ENCODE measurements around the gene FDX1. TPM values are rescaled to one million over a fixed set of nuclear protein-coding genes. Genes with fewer than 3 reads are reported as not detected.

FDX1 gene
- total RNA-seq, 1 experiment from 2014 or later, result 30.4 TPM

GRCh38 chr11:110447897-110448745 lies 18.4 kb downstream of the FDX1 start:
- DNase-seq, result peak; percentile 80
- H3K9ac ChIP-seq (ENCODE audit: low read length), result no peak overlapping the region
- no peaks in the 10 kb centered on the region for H3K4me1 ChIP-seq (ENCODE audit: low read length)
- H3K79me2 ChIP-seq (ENCODE audit: low read length), result peaks cover 67% of the 10 kb centered on the region
- no peaks in the 10 kb centered on the region for H3K9me2 ChIP-seq (replicated peaks; ENCODE audit: insufficient read depth, low read length)
- H4K20me1 ChIP-seq (ENCODE audit: insufficient read depth, low read depth, low read length), result no peaks in the 10 kb centered on the region
- peaks cover 8% of the 10 kb centered on the region; the same call in 1 of the 2 replicates for H3K36me3 ChIP-seq (ENCODE audit: insufficient read depth, low read length)
- no peak overlapping the region for H2AFZ ChIP-seq (ENCODE audit: low read length)
- H3K4me2 ChIP-seq (ENCODE audit: low read depth, low read length, poor library complexity, severe bottlenecking), result no peak overlapping the region
- no peaks in the 10 kb centered on the region for H3K9me3 ChIP-seq (ENCODE audit: low read length)
- no peak overlapping the region for H3K4me3 ChIP-seq (ENCODE audit: low read length)
- H3K27ac ChIP-seq (ENCODE audit: low read length), result no peak overlapping the region
- H3K27me3 ChIP-seq (ENCODE audit: low read length), result no peaks in the 10 kb centered on the region

- Histone ChIP-seq H3K36me3 (ENCODE audit: insufficient read depth, low read length) (peaks cover 8% of the 10 kb centered on the region; the same call in 1 of the 2 replicates), H3K9me2 (replicated peaks; ENCODE audit: insufficient read depth, low read length) (no peaks in the 10 kb centered on the region), H3K4me2 (ENCODE audit: low read depth, low read length, poor library complexity, severe bottlenecking) (no peak overlapping the region), H3K27ac (ENCODE audit: low read length) (no peak overlapping the region), H3K79me2 (ENCODE audit: low read length) (peaks cover 75% of the 10 kb centered on the region), H3K4me1 (ENCODE audit: low read length) (no peaks in the 10 kb centered on the region), H2AFZ (ENCODE audit: low read length) (no peak overlapping the region), H4K20me1 (ENCODE audit: insufficient read depth, low read depth, low read length) (no peaks in the 10 kb centered on the region), H3K4me3 (ENCODE audit: low read length) (no peak overlapping the region), H3K9me3 (ENCODE audit: low read length) (no peaks in the 10 kb centered on the region), H3K9ac (ENCODE audit: low read length) (no peak overlapping the region), H3K27me3 (ENCODE audit: low read length) (no peaks in the 10 kb centered on the region)
- DNase-seq, result no peak
These were observed 20.5 kb downstream of the FDX1 start for GRCh38 chr11:110450246-110450645.

- Histone ChIP-seq H3K36me3 (ENCODE audit: insufficient read depth, low read length) (peaks cover 8% of the 10 kb centered on the region; the same call in 1 of the 2 replicates), H3K4me2 (ENCODE audit: low read depth, low read length, poor library complexity, severe bottlenecking) (no peak overlapping the region), H3K79me2 (ENCODE audit: low read length) (peaks cover 67% of the 10 kb centered on the region), H3K9me2 (replicated peaks; ENCODE audit: insufficient read depth, low read length) (no peaks in the 10 kb centered on the region), H3K4me3 (ENCODE audit: low read length) (no peak overlapping the region), H4K20me1 (ENCODE audit: insufficient read depth, low read depth, low read length) (no peaks in the 10 kb centered on the region), H3K4me1 (ENCODE audit: low read length) (no peaks in the 10 kb centered on the region), H3K9ac (ENCODE audit: low read length) (no peak overlapping the region), H3K9me3 (ENCODE audit: low read length) (no peaks in the 10 kb centered on the region), H2AFZ (ENCODE audit: low read length) (no peak overlapping the region), H3K27me3 (ENCODE audit: low read length) (no peaks in the 10 kb centered on the region), H3K27ac (ENCODE audit: low read length) (no peak overlapping the region)
- no peak for DNase-seq
These were observed 23.0 kb downstream of the FDX1 start for GRCh38 chr11:110452720-110453119.

GRCh38 chr11:110453684-110454354 lies 24.1 kb downstream of the FDX1 start:
- Histone ChIP-seq H3K9me2 (replicated peaks; ENCODE audit: insufficient read depth, low read length) (no peaks in the 10 kb centered on the region), H2AFZ (ENCODE audit: low read length) (no peak overlapping the region), H3K4me1 (ENCODE audit: low read length) (no peaks in the 10 kb centered on the region), H3K36me3 (ENCODE audit: insufficient read depth, low read length) (peaks cover 13% of the 10 kb centered on the region; the same call in 1 of the 2 replicates), H3K4me3 (ENCODE audit: low read length) (no peak overlapping the region), H4K20me1 (ENCODE audit: insufficient read depth, low read depth, low read length) (no peaks in the 10 kb centered on the region), H3K27me3 (ENCODE audit: low read length) (no peaks in the 10 kb centered on the region), H3K9me3 (ENCODE audit: low read length) (no peaks in the 10 kb centered on the region), H3K4me2 (ENCODE audit: low read depth, low read length, poor library complexity, severe bottlenecking) (no peak overlapping the region), H3K9ac (ENCODE audit: low read length) (no peak overlapping the region), H3K27ac (ENCODE audit: low read length) (no peak overlapping the region), H3K79me2 (ENCODE audit: low read length) (peaks cover 62% of the 10 kb centered on the region)
- no peak for DNase-seq

GRCh38 chr11:110454609-110455008 lies 24.9 kb downstream of the FDX1 start:
- no peaks in the 10 kb centered on the region for H3K9me2 ChIP-seq (replicated peaks; ENCODE audit: insufficient read depth, low read length)
- H3K9me3 ChIP-seq (ENCODE audit: low read length), result no peaks in the 10 kb centered on the region
- H3K9ac ChIP-seq (ENCODE audit: low read length), result no peak overlapping the region
- H2AFZ ChIP-seq (ENCODE audit: low read length), result no peak overlapping the region
- no peaks in the 10 kb centered on the region for H3K27me3 ChIP-seq (ENCODE audit: low read length)
- no peak overlapping the region for H3K4me2 ChIP-seq (ENCODE audit: low read depth, low read length, poor library complexity, severe bottlenecking)
- no peaks in the 10 kb centered on the region for H3K4me1 ChIP-seq (ENCODE audit: low read length)
- H4K20me1 ChIP-seq (ENCODE audit: insufficient read depth, low read depth, low read length), result no peaks in the 10 kb centered on the region
- H3K27ac ChIP-seq (ENCODE audit: low read length), result no peak overlapping the region
- H3K79me2 ChIP-seq (ENCODE audit: low read length), result peaks cover 57% of the 10 kb centered on the region
- H3K36me3 ChIP-seq (ENCODE audit: insufficient read depth, low read length), result peaks cover 10% of the 10 kb centered on the region; the same call in 1 of the 2 replicates
- DNase-seq, result no peak
- no peak overlapping the region for H3K4me3 ChIP-seq (ENCODE audit: low read length)

- Histone ChIP-seq H2AFZ (ENCODE audit: low read length) (no peak overlapping the region), H3K9me2 (replicated peaks; ENCODE audit: insufficient read depth, low read length) (no peaks in the 10 kb centered on the region)
These were observed 26.0 kb downstream of the FDX1 start for GRCh38 chr11:110455718-110456117.

GRCh38 chr11:110463153-110463552 lies 33.4 kb downstream of the FDX1 start:
- peak; percentile 80 for DNase-seq
- Histone ChIP-seq H3K27ac (ENCODE audit: low read length) (no peak overlapping the region), H2AFZ (ENCODE audit: low read length) (no peak overlapping the region)

More at GRCh38 chr11:110455718-110456117, 26.0 kb downstream of the FDX1 start:
- no peak overlapping the region for H3K4me3 ChIP-seq (ENCODE audit: low read length)
- H3K9me3 ChIP-seq (ENCODE audit: low read length), result no peaks in the 10 kb centered on the region
- H3K27ac ChIP-seq (ENCODE audit: low read length), result no peak overlapping the region
- no peaks in the 10 kb centered on the region for H4K20me1 ChIP-seq (ENCODE audit: insufficient read depth, low read depth, low read length)
- H3K9ac ChIP-seq (ENCODE audit: low read length), result no peak overlapping the region
- H3K27me3 ChIP-seq (ENCODE audit: low read length), result no peaks in the 10 kb centered on the region
- no peaks in the 10 kb centered on the region for H3K4me1 ChIP-seq (ENCODE audit: low read length)
- peaks cover 10% of the 10 kb centered on the region; the same call in 1 of the 2 replicates for H3K36me3 ChIP-seq (ENCODE audit: insufficient read depth, low read length)
- DNase-seq, result no peak
- no peak overlapping the region for H3K4me2 ChIP-seq (ENCODE audit: low read depth, low read length, poor library complexity, severe bottlenecking)
- peaks cover 49% of the 10 kb centered on the region for H3K79me2 ChIP-seq (ENCODE audit: low read length)

GRCh38 chr11:110465231-110465630 lies 35.5 kb downstream of the FDX1 start:
- H2AFZ ChIP-seq (ENCODE audit: low read length), result no peak overlapping the region
- H3K4me2 ChIP-seq (ENCODE audit: low read depth, low read length, poor library complexity, severe bottlenecking), result no peak overlapping the region
- H3K9me2 ChIP-seq (replicated peaks; ENCODE audit: insufficient read depth, low read length), result no peaks in the 10 kb centered on the region
- no peaks in the 10 kb centered on the region for H3K27me3 ChIP-seq (ENCODE audit: low read length)
- H3K79me2 ChIP-seq (ENCODE audit: low read length), result peaks cover 11% of the 10 kb centered on the region; the same call in 1 of the 2 replicates
- no peaks in the 10 kb centered on the region for H3K36me3 ChIP-seq (ENCODE audit: insufficient read depth, low read length)
- H3K9ac ChIP-seq (ENCODE audit: low read length), result no peak overlapping the region
- H3K9me3 ChIP-seq (ENCODE audit: low read length), result no peaks in the 10 kb centered on the region
- H3K27ac ChIP-seq (ENCODE audit: low read length), result no peak overlapping the region
- no peaks in the 10 kb centered on the region for H4K20me1 ChIP-seq (ENCODE audit: insufficient read depth, low read depth, low read length)
- DNase-seq, result no peak
- H3K4me3 ChIP-seq (ENCODE audit: low read length), result no peak overlapping the region
- no peaks in the 10 kb centered on the region for H3K4me1 ChIP-seq (ENCODE audit: low read length)

More at GRCh38 chr11:110463153-110463552, 33.4 kb downstream of the FDX1 start:
- Histone ChIP-seq H3K4me3 (ENCODE audit: low read length) (no peak overlapping the region), H3K79me2 (ENCODE audit: low read length) (peaks cover 12% of the 10 kb centered on the region), H3K27me3 (ENCODE audit: low read length) (no peaks in the 10 kb centered on the region), H3K9me2 (replicated peaks; ENCODE audit: insufficient read depth, low read length) (no peaks in the 10 kb centered on the region), H4K20me1 (ENCODE audit: insufficient read depth, low read depth, low read length) (no peaks in the 10 kb centered on the region), H3K4me2 (ENCODE audit: low read depth, low read length, poor library complexity, severe bottlenecking) (no peak overlapping the region), H3K4me1 (ENCODE audit: low read length) (no peaks in the 10 kb centered on the region), H3K9me3 (ENCODE audit: low read length) (no peaks in the 10 kb centered on the region), H3K9ac (ENCODE audit: low read length) (no peak overlapping the region), H3K36me3 (ENCODE audit: insufficient read depth, low read length) (peaks cover 2% of the 10 kb centered on the region; the same call in 1 of the 2 replicates)

Measured in Karpas-422 (cell line).